CD4-positive, alpha-beta T cell treated with Interleukin-4 for 4 hours (primary cell): ENCODE measurements around the gene RNH1.

Experiments
- DNase-seq: peaks from one replicate; pipeline ENCODE4 v3.0.0-alpha.2; 2020

RNH1 gene

GRCh38 chr11:497565-498296 is 9.3 kb downstream of the RNH1 start:
- DNase-seq, result no peak

- DNase-seq, result no peak
Observed at GRCh38 chr11:496834-497564, 10.0 kb downstream of the RNH1 start.

- DNase-seq, result no peak
Observed at GRCh38 chr11:495537-495931, 11.5 kb downstream of the RNH1 start.

GRCh38 chr11:494761-495536 is 12.1 kb downstream of the RNH1 start:
- no peak for DNase-seq

DNA sequence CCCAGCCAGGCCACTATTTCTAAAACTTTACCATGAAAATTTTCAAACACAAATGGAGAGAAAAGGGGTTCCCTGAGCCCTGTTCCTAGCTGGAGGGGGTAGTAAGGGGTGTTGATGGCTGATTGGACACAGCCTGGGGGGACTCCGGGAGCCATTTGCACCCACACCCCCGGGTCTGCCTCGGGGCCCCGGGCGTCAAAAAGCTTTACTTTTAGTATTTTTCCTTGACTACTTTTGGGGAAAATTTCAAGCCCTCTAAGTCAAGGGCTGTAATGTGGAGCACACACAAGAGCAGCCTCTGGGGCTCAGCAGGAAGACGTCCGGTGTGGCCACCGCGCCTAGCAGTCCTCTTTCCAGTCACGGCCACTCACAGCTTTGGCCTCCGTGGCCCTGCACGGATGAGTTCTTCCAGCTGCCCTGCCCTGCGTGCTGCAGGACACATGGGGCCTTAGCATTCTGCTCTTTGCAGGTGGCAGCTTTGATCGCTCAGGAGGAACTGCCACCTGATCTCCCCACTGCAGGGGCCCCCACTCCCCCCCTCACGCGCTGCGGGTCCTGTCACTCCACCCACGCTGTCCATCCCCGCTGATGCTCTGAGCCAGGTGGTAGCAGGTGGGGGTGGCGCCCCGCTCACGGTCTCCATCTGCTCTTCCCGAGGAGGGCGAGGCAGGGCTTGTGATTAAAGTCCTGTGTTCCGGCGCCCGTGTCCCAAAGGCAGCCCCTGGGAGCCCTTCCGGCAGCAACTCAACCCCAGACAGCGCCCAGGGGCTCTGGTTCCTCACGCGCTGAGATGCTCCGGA is 14.4 kb downstream of the RNH1 start:
- DNase-seq, result no peak

- DNase-seq, result no peak
Observed at GRCh38 chr11:491358-491757, 15.7 kb downstream of the RNH1 start.

- DNase-seq, result no peak
Observed at GRCh38 chr11:490930-491260, 16.1 kb downstream of the RNH1 start.

GRCh38 chr11:490186-490929 is 16.7 kb downstream of the RNH1 start:
- DNase-seq, result no peak

DNA sequence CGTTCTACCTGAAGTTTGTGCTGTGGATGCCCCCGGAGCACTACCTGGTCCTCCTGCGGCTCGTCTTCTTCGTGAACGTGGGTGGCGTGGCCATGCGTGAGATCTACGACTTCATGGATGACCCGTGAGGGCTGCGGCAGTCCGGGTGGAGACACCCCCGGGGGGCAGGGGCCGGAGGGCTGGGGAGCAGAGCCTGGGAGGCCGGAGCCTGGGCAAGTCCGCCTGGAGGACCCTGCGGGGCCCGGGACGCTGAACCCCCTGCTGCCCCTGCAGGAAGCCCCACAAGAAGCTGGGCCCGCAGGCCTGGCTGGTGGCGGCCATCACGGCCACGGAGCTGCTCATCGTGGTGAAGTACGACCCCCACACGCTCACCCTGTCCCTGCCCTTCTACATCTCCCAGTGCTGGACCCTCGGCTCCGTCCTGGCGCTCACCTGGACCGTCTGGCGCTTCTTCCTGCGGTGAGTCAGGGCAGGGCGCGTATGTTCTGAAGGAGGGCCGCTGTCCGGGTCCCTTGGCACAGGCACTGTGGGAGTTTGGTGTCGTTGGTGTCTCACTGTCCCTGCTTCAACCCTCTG is 17.3 kb downstream of the RNH1 start:
- no peak for DNase-seq

GRCh38 chr11:488992-489391 is 18.1 kb downstream of the RNH1 start:
- DNase-seq, result no peak

GRCh38 chr11:488579-488978 is 18.5 kb downstream of the RNH1 start:
- no peak for DNase-seq

GRCh38 chr11:488062-488461 is 19.0 kb downstream of the RNH1 start:
- no peak for DNase-seq

- DNase-seq, result no peak
Observed at GRCh38 chr11:487571-488021, 19.4 kb downstream of the RNH1 start.

DNA sequence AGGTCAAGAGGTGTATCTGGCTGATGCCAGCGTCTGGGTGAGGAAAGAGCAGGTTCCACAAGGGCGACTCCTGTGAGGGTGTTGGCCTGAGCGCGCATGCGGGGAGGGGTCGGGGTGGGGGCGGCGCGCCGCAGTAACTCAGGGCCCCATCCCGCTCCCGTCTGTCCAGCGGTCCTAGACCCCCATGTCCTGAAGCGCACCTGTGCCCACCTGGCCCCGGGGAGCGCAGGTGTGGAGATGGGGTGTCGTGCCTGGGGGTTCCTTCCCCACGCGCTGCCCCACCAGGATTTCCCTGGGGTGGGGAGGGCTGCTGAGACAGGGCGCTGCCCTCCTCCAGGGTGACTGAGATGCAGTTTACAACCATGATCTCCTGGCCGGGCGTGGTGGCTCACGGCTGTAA is 20.9 kb downstream of the RNH1 start:
- DNase-seq, result no peak

GRCh38 chr11:484616-485015 is 22.4 kb downstream of the RNH1 start:
- DNase-seq, result no peak

GRCh38 chr11:479311-479710 is 27.7 kb downstream of the RNH1 start:
- DNase-seq, result no peak

GRCh38 chr11:477052-477715 is 29.9 kb downstream of the RNH1 start:
- no peak for DNase-seq

- no peak for DNase-seq
Observed at GRCh38 chr11:476416-476815, 30.6 kb downstream of the RNH1 start.

DNA sequence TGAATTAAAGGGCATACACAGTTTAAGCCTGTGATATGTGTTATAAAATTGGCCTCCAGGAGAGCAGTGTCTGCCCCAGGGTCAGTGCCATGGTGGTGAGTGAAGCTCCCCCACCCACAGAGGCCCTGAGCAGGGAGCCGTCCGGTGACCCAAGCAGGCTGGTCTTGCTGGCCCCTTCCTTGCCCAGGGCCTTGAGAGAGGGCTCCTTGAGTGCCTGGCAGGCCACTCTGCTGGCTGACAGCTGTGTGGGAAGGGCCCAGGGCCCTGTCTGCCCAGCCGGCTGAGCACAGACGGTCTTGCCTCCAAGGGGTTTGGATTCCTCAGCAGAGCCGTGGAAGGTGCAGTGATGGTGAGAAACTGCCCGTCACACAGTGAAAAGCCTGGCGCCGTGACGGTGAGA is 31.1 kb downstream of the RNH1 start:
- DNase-seq, result no peak

DNA sequence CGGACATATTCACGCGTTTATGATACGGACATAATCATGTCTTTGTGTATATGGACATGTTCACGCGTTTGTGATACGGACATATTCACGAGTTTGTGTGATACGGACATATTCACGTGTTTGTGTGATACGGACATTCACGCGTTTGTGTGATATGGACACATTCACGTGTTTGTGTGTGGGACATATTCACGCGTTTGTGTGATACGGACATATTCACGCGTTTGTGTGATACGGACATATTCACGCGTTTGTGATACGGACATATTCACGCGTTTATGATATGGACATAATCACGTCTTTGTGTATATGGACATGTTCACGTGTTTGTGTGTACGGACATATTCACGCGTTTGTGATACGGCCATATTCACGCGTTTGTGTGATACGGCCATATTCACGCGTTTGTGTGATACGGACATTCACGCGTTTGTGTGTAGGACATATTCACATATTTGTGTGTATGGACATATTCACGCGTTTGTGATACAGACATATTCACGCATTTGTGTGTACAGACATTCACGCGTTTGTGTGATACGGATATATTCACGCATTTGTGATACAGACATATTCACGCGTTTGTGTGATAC is 32.0 kb downstream of the RNH1 start:
- no peak for DNase-seq
